ENCODE results near the gene GTF2H4. TPM values are rescaled to one million over a fixed set of nuclear protein-coding genes. Genes with fewer than 3 reads are reported as not detected.
A peak's percentile ranks its signal among the peaks of the same experiment; 100 is the strongest.
"Not testable (repeated sequence)": the region's sequence is repeated elsewhere in the genome, so short reads cannot be mapped to it uniquely, and the experiment has no call there.

The GTF2H4 gene
- total RNA-seq, 1 donor from 2014 or later: 27.7 TPM

GRCh38 chr6:30898750-30899360 lies 9.2 kb upstream of the GTF2H4 start:
- H3K27me3 ChIP-seq (ENCODE audit: control insufficient read depth, insufficient read depth, low read length): no peaks in the 10 kb centered on the region
- TF ChIP-seq CTCF (IDR thresholded peaks at IDR 0.05; ENCODE audit: insufficient read depth, low read length, poor library complexity, severe bottlenecking): no peak
- H3K4me3 ChIP-seq (ENCODE audit: low read depth, low read length): no peak overlapping the region
- no peak for DNase-seq (ENCODE audit: low read depth)
- peaks cover 5% of the 10 kb centered on the region for H3K36me3 ChIP-seq (ENCODE audit: control insufficient read depth, insufficient read depth, low read length)

GRCh38 chr6:30900863-30901417 lies 7.1 kb upstream of the GTF2H4 start:
- DNase-seq (ENCODE audit: low read depth): no peak
- no peak for TF ChIP-seq CTCF (IDR thresholded peaks at IDR 0.05; ENCODE audit: insufficient read depth, low read length, poor library complexity, severe bottlenecking)

GRCh38 chr6:30901436-30901835 lies 6.6 kb upstream of the GTF2H4 start:
- H3K4me3 ChIP-seq (ENCODE audit: low read depth, low read length): no peak overlapping the region
- no peaks in the 10 kb centered on the region for H3K27me3 ChIP-seq (ENCODE audit: control insufficient read depth, insufficient read depth, low read length)
- DNase-seq (ENCODE audit: low read depth): no peak
- H3K36me3 ChIP-seq (ENCODE audit: control insufficient read depth, insufficient read depth, low read length): peaks cover 5% of the 10 kb centered on the region
- no peak for TF ChIP-seq CTCF (IDR thresholded peaks at IDR 0.05; ENCODE audit: insufficient read depth, low read length, poor library complexity, severe bottlenecking)

More at GRCh38 chr6:30900863-30901417, 7.1 kb upstream of the GTF2H4 start:
- Histone ChIP-seq H3K36me3 (ENCODE audit: control insufficient read depth, insufficient read depth, low read length) (peaks cover 5% of the 10 kb centered on the region), H3K4me3 (ENCODE audit: low read depth, low read length) (no peak overlapping the region), H3K27me3 (ENCODE audit: control insufficient read depth, insufficient read depth, low read length) (no peaks in the 10 kb centered on the region)

- H3K4me3 ChIP-seq (ENCODE audit: low read depth, low read length); H3K36me3 ChIP-seq (ENCODE audit: control insufficient read depth, insufficient read depth, low read length); H3K27me3 ChIP-seq (ENCODE audit: control insufficient read depth, insufficient read depth, low read length); DNase-seq (ENCODE audit: low read depth): not testable (repeated sequence)
Observed at GRCh38 chr6:30902196-30902595, 5.8 kb upstream of the GTF2H4 start.

GRCh38 chr6:30902709-30903108 lies 5.3 kb upstream of the GTF2H4 start:
- no peaks in the 10 kb centered on the region for H3K27me3 ChIP-seq (ENCODE audit: control insufficient read depth, insufficient read depth, low read length)
- TF ChIP-seq CTCF (IDR thresholded peaks at IDR 0.05; ENCODE audit: insufficient read depth, low read length, poor library complexity, severe bottlenecking): no peak
- no peak for DNase-seq (ENCODE audit: low read depth)
- peaks cover 5% of the 10 kb centered on the region for H3K36me3 ChIP-seq (ENCODE audit: control insufficient read depth, insufficient read depth, low read length)
- H3K4me3 ChIP-seq (ENCODE audit: low read depth, low read length): no peak overlapping the region

- TF ChIP-seq CTCF (IDR thresholded peaks at IDR 0.05; ENCODE audit: insufficient read depth, low read length, poor library complexity, severe bottlenecking): no peak
- Histone ChIP-seq H3K36me3 (ENCODE audit: control insufficient read depth, insufficient read depth, low read length) (peaks cover 5% of the 10 kb centered on the region), H3K27me3 (ENCODE audit: control insufficient read depth, insufficient read depth, low read length) (no peaks in the 10 kb centered on the region), H3K4me3 (ENCODE audit: low read depth, low read length) (no peak overlapping the region)
- DNase-seq (ENCODE audit: low read depth): no peak
Observed at GRCh38 chr6:30903236-30903635, 4.8 kb upstream of the GTF2H4 start.

GRCh38 chr6:30907290-30907757 lies 683 bp upstream of the GTF2H4 start:
- H3K4me3 ChIP-seq (ENCODE audit: low read depth, low read length): peak overlapping the region; percentile 79
- not testable (repeated sequence) for DNase-seq (ENCODE audit: low read depth); H3K27me3 ChIP-seq (ENCODE audit: control insufficient read depth, insufficient read depth, low read length); H3K36me3 ChIP-seq (ENCODE audit: control insufficient read depth, insufficient read depth, low read length)
